Smooth muscle cell (in vitro differentiated cells): ENCODE data around the gene PGR. TPM values are rescaled to one million over a fixed set of nuclear protein-coding genes. Genes with fewer than 3 reads are reported as not detected.
"Not testable (repeated sequence)": the region's sequence is repeated elsewhere in the genome, so short reads cannot be mapped to it uniquely, and the experiment has no call there.

Experiments used
- DNase-seq: peaks from one replicate; lab custom pipeline; 2025; ENCODE audit not compliant: unreplicated experiment; lab: John Stamatoyannopoulos, UW
- H2AFZ ChIP-seq: fragments of 200-600 bp; sonication (generic); 2 replicates; pipeline ENCODE4 v1.6.0; 2016; ENCODE audit warnings: antibody characterized with exemption, low read depth, mild to moderate bottlenecking
- H3F3A ChIP-seq: fragments of 200-600 bp; sonication (generic); 2 replicates; pipeline ENCODE4 v1.6.0; 2017; ENCODE audit warnings: antibody characterized with exemption, low read depth
- H3K27ac ChIP-seq: fragments of 200-600 bp; sonication (generic); 2 replicates; pipeline ENCODE4 v1.5.1; 2016; ENCODE audit warnings: low read depth, mild to moderate bottlenecking
- H3K27me3 ChIP-seq: fragments of 200-600 bp; sonication (generic); 2 replicates; pipeline ENCODE4 v1.6.1; 2016; ENCODE audit warnings: low read depth, mild to moderate bottlenecking
- H3K36me3 ChIP-seq: fragments of 200-600 bp; sonication (generic); 2 replicates; pipeline ENCODE4 v1.5.1; 2016; ENCODE audit warnings: low read depth
- H3K4me1 ChIP-seq: fragments of 200-600 bp; sonication (generic); 2 replicates; pipeline ENCODE4 v1.5.1; 2016; ENCODE audit warnings: low read depth
- H3K4me2 ChIP-seq: fragments of 200-600 bp; sonication (generic); 2 replicates; pipeline ENCODE4 v1.6.0; 2016; ENCODE audit warnings: mild to moderate bottlenecking
- H3K4me3 ChIP-seq: fragments of 200-600 bp; sonication (generic); 2 replicates; pipeline ENCODE4 v1.5.1; 2016; ENCODE audit warnings: mild to moderate bottlenecking
- H3K79me2 ChIP-seq: fragments of 200-600 bp; sonication (generic); 2 replicates; pipeline ENCODE4 v1.6.0; 2016; ENCODE audit warnings: low read depth, mild to moderate bottlenecking
- H3K9ac ChIP-seq: fragments of 200-600 bp; sonication (generic); 2 replicates; pipeline ENCODE4 v1.6.0; 2016; ENCODE audit warnings: low read depth
- H3K9me3 ChIP-seq: fragments of 200-600 bp; sonication (generic); replicated peaks from 2 replicates; pipeline ENCODE4 v1.5.1; 2016; ENCODE audit warnings: low read depth
- H4K20me1 ChIP-seq: fragments of 200-600 bp; sonication (generic); 2 replicates; pipeline ENCODE4 v1.6.0; 2016; ENCODE audit warnings: low read depth
- WGBS: methylation state at CpG from one replicate; pipeline ENCODE4 v1.1.7; 2016; ENCODE audit warnings: low lambda C conversion rate; 5-methylcytosine and 5-hydroxymethylcytosine counted together
- polyA plus RNA-seq: library from polyadenylated mRNA; unstranded; fragments of >200 nt; fragmentation: Nextera tagmentation; extraction: Ambion mirVana; gene quantifications from 2 replicates; pipeline ENCODE4 v1.2.1, GENCODE V29; 2016
- total RNA-seq: library from RNA; depleted of rRNA; stranded (reverse); fragments of >200 nt; gene quantifications from 2 replicates; pipeline ENCODE4 v1.2.3, GENCODE V29; 2014
- TF ChIP-seq, protein P1 (sequence below): fragments of 200-600 bp; sonication (generic); IDR thresholded peaks from 2 replicates; pipeline ENCODE4 v1.5.1; 2017; ENCODE audit warnings: borderline replicate concordance, mild to moderate bottlenecking, antibody characterized with exemption; ENCODE audit not compliant: insufficient read depth, poor library complexity, severe bottlenecking

Gene PGR
- total and polyA plus RNA-seq, 2 experiments from 2014 or later: 0.27 to 0.85 TPM

- Histone ChIP-seq H2AFZ (no peak overlapping the region), H4K20me1 (no peaks in the 10 kb centered on the region), H3K4me3 (no peak overlapping the region), H3K36me3 (no peaks in the 10 kb centered on the region), H3K27me3 (no peaks in the 10 kb centered on the region), H3K4me1 (no peaks in the 10 kb centered on the region), H3K79me2 (no peaks in the 10 kb centered on the region), H3K27ac (no peak overlapping the region), H3K9me3 (no peaks in the 10 kb centered on the region), H3K9ac (no peak overlapping the region), H3F3A (no peaks in the 10 kb centered on the region), H3K4me2 (no peak overlapping the region)
- TF ChIP-seq, protein P1, sequence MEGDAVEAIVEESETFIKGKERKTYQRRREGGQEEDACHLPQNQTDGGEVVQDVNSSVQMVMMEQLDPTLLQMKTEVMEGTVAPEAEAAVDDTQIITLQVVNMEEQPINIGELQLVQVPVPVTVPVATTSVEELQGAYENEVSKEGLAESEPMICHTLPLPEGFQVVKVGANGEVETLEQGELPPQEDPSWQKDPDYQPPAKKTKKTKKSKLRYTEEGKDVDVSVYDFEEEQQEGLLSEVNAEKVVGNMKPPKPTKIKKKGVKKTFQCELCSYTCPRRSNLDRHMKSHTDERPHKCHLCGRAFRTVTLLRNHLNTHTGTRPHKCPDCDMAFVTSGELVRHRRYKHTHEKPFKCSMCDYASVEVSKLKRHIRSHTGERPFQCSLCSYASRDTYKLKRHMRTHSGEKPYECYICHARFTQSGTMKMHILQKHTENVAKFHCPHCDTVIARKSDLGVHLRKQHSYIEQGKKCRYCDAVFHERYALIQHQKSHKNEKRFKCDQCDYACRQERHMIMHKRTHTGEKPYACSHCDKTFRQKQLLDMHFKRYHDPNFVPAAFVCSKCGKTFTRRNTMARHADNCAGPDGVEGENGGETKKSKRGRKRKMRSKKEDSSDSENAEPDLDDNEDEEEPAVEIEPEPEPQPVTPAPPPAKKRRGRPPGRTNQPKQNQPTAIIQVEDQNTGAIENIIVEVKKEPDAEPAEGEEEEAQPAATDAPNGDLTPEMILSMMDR: no peak
- no peak for DNase-seq
- 80% methylated on average over 1 of the region's 1 CpG for WGBS
These were observed 101.0 kb downstream of the PGR start for GRCh38 chr11:101028644-101029043.

- no peaks in the 10 kb centered on the region for H3K79me2 ChIP-seq
- no peak overlapping the region for H3K9ac ChIP-seq
- H4K20me1 ChIP-seq: no peaks in the 10 kb centered on the region
- H3K9me3 ChIP-seq: no peaks in the 10 kb centered on the region
- no peak overlapping the region for H2AFZ ChIP-seq
- no peak for DNase-seq
- no peaks in the 10 kb centered on the region for H3K4me1 ChIP-seq
- H3K27ac ChIP-seq: no peak overlapping the region
- H3K36me3 ChIP-seq: no peaks in the 10 kb centered on the region
- TF ChIP-seq, protein P1: no peak
- H3F3A ChIP-seq: no peaks in the 10 kb centered on the region
- no peak overlapping the region for H3K4me3 ChIP-seq
- H3K27me3 ChIP-seq: no peaks in the 10 kb centered on the region
- H3K4me2 ChIP-seq: no peak overlapping the region
These were observed 107.4 kb downstream of the PGR start for GRCh38 chr11:101022256-101022655.

GRCh38 chr11:101019870-101020269 is 109.7 kb downstream of the PGR start:
- no peak overlapping the region for H3K27ac ChIP-seq
- 91% methylated on average over 1 of the region's 1 CpG for WGBS
- H3F3A ChIP-seq: no peaks in the 10 kb centered on the region
- no peaks in the 10 kb centered on the region for H3K36me3 ChIP-seq
- DNase-seq: no peak
- no peak overlapping the region for H3K4me2 ChIP-seq
- H3K9me3 ChIP-seq: no peaks in the 10 kb centered on the region
- no peak overlapping the region for H2AFZ ChIP-seq
- H3K27me3 ChIP-seq: no peaks in the 10 kb centered on the region
- no peaks in the 10 kb centered on the region for H4K20me1 ChIP-seq
- H3K9ac ChIP-seq: no peak overlapping the region
- TF ChIP-seq, protein P1: no peak
- H3K79me2 ChIP-seq: no peaks in the 10 kb centered on the region
- no peaks in the 10 kb centered on the region for H3K4me1 ChIP-seq
- H3K4me3 ChIP-seq: no peak overlapping the region

- Histone ChIP-seq H3F3A (no peaks in the 10 kb centered on the region), H3K36me3 (no peaks in the 10 kb centered on the region), H3K79me2 (no peaks in the 10 kb centered on the region), H3K27ac (no peak overlapping the region), H3K4me1 (no peaks in the 10 kb centered on the region), H4K20me1 (no peaks in the 10 kb centered on the region), H3K27me3 (no peaks in the 10 kb centered on the region), H2AFZ (no peak overlapping the region), H3K9ac (no peak overlapping the region), H3K4me3 (no peak overlapping the region), H3K4me2 (no peak overlapping the region), H3K9me3 (no peaks in the 10 kb centered on the region)
- no peak for DNase-seq
- TF ChIP-seq, protein P1: no peak
These were observed 114.9 kb downstream of the PGR start for GRCh38 chr11:101014600-101015285.

DNA sequence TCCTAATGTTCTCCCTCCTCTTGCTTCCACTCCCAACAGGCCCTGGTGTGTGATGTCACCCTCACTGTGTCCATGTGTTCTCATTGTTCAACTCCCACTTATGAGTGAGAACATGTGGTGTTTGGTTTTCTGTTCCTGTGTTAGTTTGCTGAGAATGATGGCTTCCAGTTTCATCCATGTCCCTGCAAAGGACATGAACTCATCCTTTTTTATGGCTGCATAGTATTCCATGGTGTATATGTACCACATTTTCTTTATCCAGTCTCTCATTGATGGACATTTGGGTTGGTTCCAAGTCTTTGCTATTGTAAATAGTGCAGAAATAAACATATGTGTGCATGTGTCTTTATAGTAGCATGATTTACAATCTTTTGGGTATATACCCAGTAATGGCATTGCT is 115.9 kb downstream of the PGR start:
- H3K4me2 ChIP-seq, H3K36me3 ChIP-seq, H2AFZ ChIP-seq, H3K4me1 ChIP-seq, H4K20me1 ChIP-seq, H3K9me3 ChIP-seq, H3K9ac ChIP-seq, H3F3A ChIP-seq, DNase-seq, H3K4me3 ChIP-seq, H3K27me3 ChIP-seq, H3K27ac ChIP-seq, H3K79me2 ChIP-seq: not testable (repeated sequence)
